ENCODE results near the gene FAM193A.

DNA sequence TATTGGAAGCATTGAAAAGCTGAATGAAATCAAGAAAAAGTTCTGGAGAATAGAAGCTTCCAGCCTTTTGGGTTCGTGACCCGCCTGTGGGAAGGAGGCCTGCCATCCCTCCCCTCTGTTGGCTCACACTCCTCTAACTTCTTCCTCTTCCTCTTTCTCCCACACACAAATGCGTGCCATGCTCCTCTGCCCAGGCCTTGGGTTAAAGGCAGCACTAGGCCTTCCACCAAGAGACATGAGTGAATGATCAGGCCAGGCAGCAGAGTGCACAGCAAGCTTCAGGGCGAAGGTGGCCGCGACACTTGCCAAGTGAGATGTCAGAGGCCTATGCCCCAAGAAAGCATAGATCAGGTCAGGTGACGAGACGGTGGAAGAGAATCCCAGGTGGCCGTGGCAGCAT is 38.4 kb downstream of the FAM193A start:
- TF ChIP-seq, protein P1, sequence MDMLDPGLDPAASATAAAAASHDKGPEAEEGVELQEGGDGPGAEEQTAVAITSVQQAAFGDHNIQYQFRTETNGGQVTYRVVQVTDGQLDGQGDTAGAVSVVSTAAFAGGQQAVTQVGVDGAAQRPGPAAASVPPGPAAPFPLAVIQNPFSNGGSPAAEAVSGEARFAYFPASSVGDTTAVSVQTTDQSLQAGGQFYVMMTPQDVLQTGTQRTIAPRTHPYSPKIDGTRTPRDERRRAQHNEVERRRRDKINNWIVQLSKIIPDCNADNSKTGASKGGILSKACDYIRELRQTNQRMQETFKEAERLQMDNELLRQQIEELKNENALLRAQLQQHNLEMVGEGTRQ (IDR thresholded peaks at IDR 0.05; ENCODE audit: borderline replicate concordance, low read depth, low read length) = no peak
- TF ChIP-seq, protein P2, sequence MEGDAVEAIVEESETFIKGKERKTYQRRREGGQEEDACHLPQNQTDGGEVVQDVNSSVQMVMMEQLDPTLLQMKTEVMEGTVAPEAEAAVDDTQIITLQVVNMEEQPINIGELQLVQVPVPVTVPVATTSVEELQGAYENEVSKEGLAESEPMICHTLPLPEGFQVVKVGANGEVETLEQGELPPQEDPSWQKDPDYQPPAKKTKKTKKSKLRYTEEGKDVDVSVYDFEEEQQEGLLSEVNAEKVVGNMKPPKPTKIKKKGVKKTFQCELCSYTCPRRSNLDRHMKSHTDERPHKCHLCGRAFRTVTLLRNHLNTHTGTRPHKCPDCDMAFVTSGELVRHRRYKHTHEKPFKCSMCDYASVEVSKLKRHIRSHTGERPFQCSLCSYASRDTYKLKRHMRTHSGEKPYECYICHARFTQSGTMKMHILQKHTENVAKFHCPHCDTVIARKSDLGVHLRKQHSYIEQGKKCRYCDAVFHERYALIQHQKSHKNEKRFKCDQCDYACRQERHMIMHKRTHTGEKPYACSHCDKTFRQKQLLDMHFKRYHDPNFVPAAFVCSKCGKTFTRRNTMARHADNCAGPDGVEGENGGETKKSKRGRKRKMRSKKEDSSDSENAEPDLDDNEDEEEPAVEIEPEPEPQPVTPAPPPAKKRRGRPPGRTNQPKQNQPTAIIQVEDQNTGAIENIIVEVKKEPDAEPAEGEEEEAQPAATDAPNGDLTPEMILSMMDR (IDR thresholded peaks at IDR 0.05) = no peak
- TF ChIP-seq TAF1 (IDR thresholded peaks at IDR 0.05; ENCODE audit: borderline replicate concordance, low read depth, low read length) = no peak
- no peak for TF ChIP-seq EZH2phosphoT487 (IDR thresholded peaks at IDR 0.05; ENCODE audit: borderline replicate concordance, low read depth)
- no peak for TF ChIP-seq CHD2 (IDR thresholded peaks at IDR 0.05; ENCODE audit: low read length, partially characterized antibody)
- no peak for TF ChIP-seq FOXJ3 (CRISPR knock-in tag; IDR thresholded peaks at IDR 0.05)
- TF ChIP-seq, protein P3, sequence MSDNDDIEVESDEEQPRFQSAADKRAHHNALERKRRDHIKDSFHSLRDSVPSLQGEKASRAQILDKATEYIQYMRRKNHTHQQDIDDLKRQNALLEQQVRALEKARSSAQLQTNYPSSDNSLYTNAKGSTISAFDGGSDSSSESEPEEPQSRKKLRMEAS (IDR thresholded peaks at IDR 0.05; ENCODE audit: low read depth) = no peak
- no peak for TF ChIP-seq EP300 (IDR thresholded peaks at IDR 0.05; ENCODE audit: borderline replicate concordance in 1 of 2, low read depth in 1 of 2, low read length in 1 of 2)
- TF ChIP-seq FOXM1 (IDR thresholded peaks at IDR 0.05; ENCODE audit: low read depth) = no peak
- TF ChIP-seq NRF1 (IDR thresholded peaks at IDR 0.05; ENCODE audit: low read depth, low read length) = no peak
- TF ChIP-seq GABPA (IDR thresholded peaks at IDR 0.05; ENCODE audit: low read depth) = no peak
- TF ChIP-seq RCOR1 (IDR thresholded peaks at IDR 0.05; ENCODE audit: low read length) = no peak

Measured in SK-N-SH (cell line).